HG03354 (cell line): ENCODE data around the gene NCL.

Experiments
- ATAC-seq: cut with Tn5 transposase; IDR thresholded peaks from one replicate; pipeline ENCODE4 v1.9.1; 2021; ENCODE audit warnings: mild to moderate bottlenecking; ENCODE audit not compliant: unreplicated experiment, poor library complexity, severe bottlenecking

Gene NCL, protein sequence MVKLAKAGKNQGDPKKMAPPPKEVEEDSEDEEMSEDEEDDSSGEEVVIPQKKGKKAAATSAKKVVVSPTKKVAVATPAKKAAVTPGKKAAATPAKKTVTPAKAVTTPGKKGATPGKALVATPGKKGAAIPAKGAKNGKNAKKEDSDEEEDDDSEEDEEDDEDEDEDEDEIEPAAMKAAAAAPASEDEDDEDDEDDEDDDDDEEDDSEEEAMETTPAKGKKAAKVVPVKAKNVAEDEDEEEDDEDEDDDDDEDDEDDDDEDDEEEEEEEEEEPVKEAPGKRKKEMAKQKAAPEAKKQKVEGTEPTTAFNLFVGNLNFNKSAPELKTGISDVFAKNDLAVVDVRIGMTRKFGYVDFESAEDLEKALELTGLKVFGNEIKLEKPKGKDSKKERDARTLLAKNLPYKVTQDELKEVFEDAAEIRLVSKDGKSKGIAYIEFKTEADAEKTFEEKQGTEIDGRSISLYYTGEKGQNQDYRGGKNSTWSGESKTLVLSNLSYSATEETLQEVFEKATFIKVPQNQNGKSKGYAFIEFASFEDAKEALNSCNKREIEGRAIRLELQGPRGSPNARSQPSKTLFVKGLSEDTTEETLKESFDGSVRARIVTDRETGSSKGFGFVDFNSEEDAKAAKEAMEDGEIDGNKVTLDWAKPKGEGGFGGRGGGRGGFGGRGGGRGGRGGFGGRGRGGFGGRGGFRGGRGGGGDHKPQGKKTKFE

GRCh38 chr2:231463698-231464575, at the start of gene NCL:
Gene NCL, minus strand, starts transcription at chr2:231464484. Its CDS starts 131 bp downstream, at chr2:231464353.
- ATAC-seq, result peak; percentile 91

DNA sequence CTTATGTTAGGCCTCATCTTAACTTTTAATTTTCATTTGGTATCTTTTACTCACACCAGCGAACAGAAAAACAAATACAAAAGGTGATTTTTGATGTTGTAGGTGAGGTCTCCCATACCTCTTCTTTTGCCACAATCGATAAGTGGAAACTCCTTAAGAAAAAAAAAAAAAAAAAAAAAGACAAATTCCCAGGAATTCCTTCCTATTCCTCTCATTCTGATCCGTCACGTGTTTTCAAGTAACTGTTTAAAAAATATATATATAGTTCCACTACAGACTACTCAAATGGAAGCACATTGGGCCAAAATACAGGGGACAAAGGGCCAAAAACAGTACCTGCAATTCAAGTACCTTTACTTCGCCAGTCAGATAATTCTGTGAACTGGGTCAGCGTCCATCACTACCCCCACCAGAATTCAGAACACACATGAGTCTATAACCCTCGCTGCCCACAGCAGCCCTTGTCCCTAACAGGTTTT, 49.5 kb upstream of the NCL start:
- no peak for ATAC-seq

- no peak for ATAC-seq
Measured at GRCh38 chr2:231512222-231512621, 47.9 kb upstream of the NCL start.

DNA sequence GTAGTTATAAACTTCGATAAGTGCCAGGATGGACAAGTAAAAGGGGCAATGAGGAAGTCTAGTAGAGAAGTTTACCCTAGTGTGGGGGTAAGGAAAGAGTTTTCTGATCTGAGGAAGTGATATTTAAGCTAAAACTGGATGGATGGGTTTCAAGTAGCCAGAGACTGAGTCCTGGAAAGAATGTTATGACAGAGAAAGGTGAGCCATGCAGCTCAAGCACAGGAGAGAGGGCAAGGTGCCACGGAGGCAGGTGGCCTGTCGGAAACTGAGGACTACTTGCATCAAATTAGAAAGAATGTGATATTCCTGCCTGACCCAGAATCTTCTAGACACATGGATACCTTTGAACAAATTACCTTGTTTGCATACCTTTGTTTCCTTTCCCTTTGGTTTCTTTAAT, 39.5 kb upstream of the NCL start:
- ATAC-seq, result no peak

DNA sequence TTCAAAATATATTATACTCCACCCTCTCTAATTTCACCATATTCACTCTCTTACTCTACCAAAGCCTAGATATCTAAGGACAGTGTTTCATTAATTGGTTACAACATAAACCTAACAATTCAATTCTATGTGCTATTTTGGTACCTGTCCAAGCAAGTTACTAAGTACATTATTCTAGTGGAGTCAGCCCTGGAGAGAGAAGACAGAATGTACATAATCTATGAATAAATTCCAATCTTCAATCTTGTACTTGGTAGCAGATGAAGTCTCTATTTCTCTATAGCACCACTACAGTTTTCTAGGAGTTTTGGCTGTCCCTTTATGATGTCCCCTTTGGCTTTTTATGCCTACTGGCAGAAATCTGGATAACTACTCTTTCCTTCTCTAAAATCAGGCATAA, 38.3 kb upstream of the NCL start:
- no peak for ATAC-seq

- no peak for ATAC-seq
Measured at GRCh38 chr2:231497651-231498050, 33.4 kb upstream of the NCL start.

- no peak for ATAC-seq
Measured at GRCh38 chr2:231494669-231495068, 30.4 kb upstream of the NCL start.

- no peak for ATAC-seq
Measured at GRCh38 chr2:231490801-231491200, 26.5 kb upstream of the NCL start.

- no peak for ATAC-seq
Measured at GRCh38 chr2:231489990-231490389, 25.7 kb upstream of the NCL start.

DNA sequence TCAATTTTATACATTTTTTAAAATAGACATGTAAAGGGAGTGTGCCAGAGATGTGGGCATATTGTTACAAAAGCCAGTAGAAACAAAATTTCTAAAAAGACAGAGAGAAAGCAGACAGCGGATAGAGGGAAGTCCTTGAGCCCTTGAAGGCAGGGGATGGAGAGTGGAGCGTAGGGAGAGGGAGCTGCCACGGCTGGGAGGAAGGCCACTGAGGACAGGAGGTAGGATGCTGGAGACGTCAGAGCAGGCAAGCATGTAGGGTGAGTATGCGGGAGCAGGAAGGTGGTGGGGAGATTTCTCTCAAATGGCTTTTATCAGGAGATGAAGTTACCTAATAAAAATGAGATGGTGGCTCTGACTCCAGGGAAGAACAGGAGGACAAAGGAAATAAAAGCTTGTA, 24.0 kb upstream of the NCL start:
- no peak for ATAC-seq

- no peak for ATAC-seq
Measured at GRCh38 chr2:231486851-231487596, 22.7 kb upstream of the NCL start.

GRCh38 chr2:231483398-231484329, 19.4 kb upstream of the NCL start:
- no peak for ATAC-seq

DNA sequence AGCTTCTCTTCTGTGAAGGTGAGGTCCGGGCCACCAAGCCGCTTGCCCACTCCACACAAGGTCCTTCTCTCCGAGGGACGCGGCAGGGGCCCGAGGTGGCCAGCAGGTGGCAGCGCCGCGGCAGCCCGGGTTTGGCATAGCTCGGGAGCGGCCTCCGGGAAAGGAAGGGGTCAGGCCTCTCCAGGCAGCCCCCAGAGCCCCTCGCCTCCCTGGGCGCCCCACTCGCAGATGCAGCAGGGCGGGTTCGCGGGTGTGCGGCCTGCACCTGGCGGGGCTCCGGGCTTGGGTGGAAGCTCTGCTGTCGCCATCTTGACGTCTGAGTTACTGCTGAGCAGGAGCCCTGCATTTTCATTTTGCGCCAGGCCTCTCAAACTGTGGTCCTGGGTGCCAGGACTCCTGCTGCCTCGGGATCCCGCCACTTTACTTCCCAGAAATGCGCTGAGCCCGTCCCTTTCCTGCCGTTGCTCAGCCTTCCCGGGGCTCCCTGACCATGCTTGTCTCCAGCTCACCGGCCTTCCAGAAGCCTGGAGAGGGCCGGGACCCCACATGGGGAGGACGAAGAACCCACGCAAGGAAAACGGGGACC, 18.6 kb upstream of the NCL start:
- ATAC-seq, result peak; percentile 89

DNA sequence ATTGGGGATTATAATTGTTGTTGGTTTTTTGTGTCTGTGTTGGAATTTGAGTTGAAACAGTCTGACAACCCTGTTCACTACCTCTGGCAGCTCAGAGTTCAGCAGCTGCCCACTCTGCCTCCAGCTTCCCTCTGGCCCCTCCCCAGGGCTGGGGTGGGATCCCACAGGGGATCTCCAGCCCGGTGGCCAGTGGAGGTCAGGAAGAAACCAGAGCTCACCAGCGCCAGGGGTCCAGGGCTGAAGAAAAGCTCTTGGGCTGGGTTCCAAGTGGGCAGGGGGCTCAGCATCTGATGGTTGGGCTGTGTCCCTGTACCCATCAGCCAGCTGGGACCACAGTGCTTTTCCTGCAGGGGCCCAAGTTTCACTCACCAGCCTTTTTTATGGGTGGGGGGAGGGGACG, 16.5 kb upstream of the NCL start:
- no peak for ATAC-seq

- ATAC-seq, result no peak
Measured at GRCh38 chr2:231479455-231479854, 15.2 kb upstream of the NCL start.

GRCh38 chr2:231476920-231477319, 12.6 kb upstream of the NCL start:
- ATAC-seq, result no peak

DNA sequence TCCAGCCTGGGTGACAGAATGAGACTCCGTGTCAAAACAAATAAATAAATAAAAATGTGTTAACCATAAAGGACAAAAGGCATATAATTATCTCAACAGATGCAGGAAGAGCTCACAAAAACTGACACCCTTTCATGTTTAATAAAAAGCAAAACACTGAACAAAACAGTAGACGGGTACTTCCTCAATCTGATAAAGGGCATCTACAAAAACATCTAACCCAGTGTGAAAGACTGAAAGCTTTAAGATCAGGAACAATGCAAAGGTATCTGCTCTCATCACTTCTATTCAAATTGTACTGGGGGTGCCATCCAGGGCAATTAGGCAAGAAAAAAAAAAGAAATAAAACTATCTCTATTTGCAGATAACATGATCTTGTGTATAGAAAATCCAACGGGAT, 11.7 kb upstream of the NCL start:
- no peak for ATAC-seq

- no peak for ATAC-seq
Measured at GRCh38 chr2:231472816-231473215, 8.5 kb upstream of the NCL start.
